ENCODE data around the gene PSD2.
A peak's percentile ranks its signal among the peaks of the same experiment; 100 is the strongest.

PSD2 gene

GRCh38 chr5:139863855-139864558, 68.4 kb downstream of the PSD2 start:
- FAIRE-seq (no peak), DNase-seq (ENCODE audit: insufficient read length, low spot score) (peak; percentile 78)
- peak; percentile 78 for TF ChIP-seq CTCF (IDR thresholded peaks at IDR 0.05; ENCODE audit: insufficient read depth, missing control alignments)

GRCh38 chr5:139864716-139865483, 69.3 kb downstream of the PSD2 start:
- FAIRE-seq (no peak), DNase-seq (ENCODE audit: insufficient read length, low spot score) (no peak)
- TF ChIP-seq CTCF (IDR thresholded peaks at IDR 0.05; ENCODE audit: insufficient read depth, missing control alignments), result no peak

GRCh38 chr5:139867109-139867508, 71.5 kb downstream of the PSD2 start:
- TF ChIP-seq CTCF (IDR thresholded peaks at IDR 0.05; ENCODE audit: insufficient read depth, missing control alignments), result no peak
- FAIRE-seq (no peak), DNase-seq (ENCODE audit: insufficient read length, low spot score) (no peak)

- DNase-seq (ENCODE audit: insufficient read length, low spot score), result no peak
- no peak for FAIRE-seq
- TF ChIP-seq CTCF (IDR thresholded peaks at IDR 0.05; ENCODE audit: insufficient read depth, missing control alignments), result no peak
These were observed 72.0 kb downstream of the PSD2 start for GRCh38 chr5:139867581-139867980.

DNA sequence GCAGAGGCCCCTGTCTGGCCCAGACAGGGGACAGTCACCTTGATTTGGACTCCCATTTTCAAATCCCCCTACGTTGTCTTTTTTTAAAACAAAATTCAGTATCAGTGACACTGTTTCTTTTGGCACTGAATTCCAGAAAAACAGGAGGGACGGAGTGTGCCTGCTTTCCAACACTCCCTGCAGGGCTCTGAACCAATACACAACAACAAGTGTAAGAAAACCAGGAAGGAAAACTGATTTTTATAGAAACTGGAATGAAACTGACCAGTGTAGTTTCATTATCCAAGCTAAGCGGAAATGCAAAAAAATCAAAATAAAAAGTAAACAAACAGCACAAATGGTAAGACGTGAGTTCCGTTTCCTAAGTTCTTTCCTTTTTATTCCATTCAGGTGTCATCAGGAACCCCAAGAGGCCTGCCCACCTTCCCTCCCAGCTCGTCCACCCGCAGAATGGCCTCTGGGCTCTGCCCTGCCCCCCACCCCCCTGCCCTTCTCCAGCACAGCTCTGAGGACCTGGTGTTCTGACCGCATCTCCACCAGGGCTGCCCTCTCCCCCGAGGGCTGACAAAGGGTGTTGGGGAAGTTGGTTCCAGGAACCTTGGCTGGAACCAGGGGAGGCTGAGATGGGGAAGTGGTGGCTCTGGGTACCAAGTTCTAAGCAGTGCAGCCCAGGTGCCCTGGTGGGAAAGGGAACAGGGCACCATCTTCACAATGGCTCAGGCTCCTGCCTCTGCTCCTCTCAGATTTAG, 73.6 kb downstream of the PSD2 start:
- TF ChIP-seq CTCF (IDR thresholded peaks at IDR 0.05; ENCODE audit: insufficient read depth, missing control alignments), result no peak
- FAIRE-seq, result no peak
- no peak for DNase-seq (ENCODE audit: insufficient read length, low spot score)

DNA sequence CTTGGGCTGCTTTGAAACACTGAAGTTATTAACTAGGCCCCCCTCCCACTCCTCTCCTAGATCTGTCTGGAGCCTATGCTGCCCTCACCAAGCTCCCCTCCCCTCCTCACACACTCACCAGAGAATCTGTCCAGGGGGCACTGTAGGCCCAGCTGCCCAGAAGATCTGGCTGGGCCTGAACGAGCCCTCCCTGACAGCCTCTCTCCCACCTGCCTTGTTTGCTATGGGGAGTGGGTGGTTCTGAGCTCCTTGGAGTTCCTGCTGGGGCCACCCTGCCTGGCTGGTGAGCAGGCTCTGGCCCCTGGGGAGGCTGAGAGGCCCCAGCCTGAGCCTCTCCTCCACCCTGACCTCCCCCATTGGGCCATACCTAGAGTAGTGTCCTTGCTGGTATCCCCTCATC, 75.1 kb downstream of the PSD2 start:
- FAIRE-seq, result no peak
- no peak for DNase-seq (ENCODE audit: insufficient read length, low spot score)
- no peak for TF ChIP-seq CTCF (IDR thresholded peaks at IDR 0.05; ENCODE audit: insufficient read depth, missing control alignments)
